Glutamatergic neuron (in vitro differentiated cells): Measurements from ENCODE around the gene PDCD1. TPM values are rescaled to one million over a fixed set of nuclear protein-coding genes. Genes with fewer than 3 reads are reported as not detected.
A peak's percentile ranks its signal among the peaks of the same experiment; 100 is the strongest.

Experiments used
- DNase-seq: peaks from one replicate; pipeline ENCODE4 v3.0.0; 2022
- H3K27ac Mint-ChIP-seq: one replicate; pipeline ENCODE4 v1.8.0; 2020; ENCODE audit warnings: mild to moderate bottlenecking, mixed read lengths, inconsistent platforms; ENCODE audit not compliant: unreplicated experiment
- H3K27me3 Mint-ChIP-seq: one replicate; pipeline ENCODE4 v1.8.0; 2020; ENCODE audit warnings: mild to moderate bottlenecking, moderate library complexity, mixed read lengths, inconsistent platforms; ENCODE audit not compliant: unreplicated experiment
- H3K36me3 Mint-ChIP-seq: one replicate; pipeline ENCODE4 v1.8.0; 2020; ENCODE audit warnings: mild to moderate bottlenecking, mixed read lengths, inconsistent platforms; ENCODE audit not compliant: unreplicated experiment
- H3K4me1 Mint-ChIP-seq: one replicate; pipeline ENCODE4 v1.8.0; 2020; ENCODE audit warnings: mild to moderate bottlenecking, low read depth, mixed read lengths, inconsistent platforms; ENCODE audit not compliant: unreplicated experiment
- H3K4me3 Mint-ChIP-seq: one replicate; pipeline ENCODE4 v1.8.0; 2020; ENCODE audit warnings: mild to moderate bottlenecking, mixed read lengths, inconsistent platforms; ENCODE audit not compliant: unreplicated experiment
- H3K9me3 Mint-ChIP-seq: one replicate; pipeline ENCODE4 v1.8.0; 2020; ENCODE audit warnings: mild to moderate bottlenecking, moderate library complexity, mixed read lengths, inconsistent platforms; ENCODE audit not compliant: unreplicated experiment
- CTCF ChIP-seq: fragments of 200-600 bp; sonication (generic); IDR thresholded peaks from one replicate; pipeline ENCODE4 v1.5.0; 2021; ENCODE audit not compliant: partially characterized antibody, unreplicated experiment
- total RNA-seq: library from RNA; stranded (reverse); fragmentation: NEBNext Ultra II Directional; extraction: Animal tissue kit (Norgen Biotek cat#: 25700); gene quantifications from one replicate; pipeline ENCODE4 v1.2.1, GENCODE V29; 2021; ENCODE audit not compliant: unreplicated experiment

The PDCD1 gene
- total RNA-seq, 1 donor from 2014 or later = not detected

- Mint-ChIP-seq H3K27me3 (peaks cover 4% of the 10 kb centered on the region), H3K9me3 (peaks cover 3% of the 10 kb centered on the region), H3K36me3 (no peaks in the 10 kb centered on the region), H3K4me1 (peaks cover 17% of the 10 kb centered on the region), H3K27ac (no peak overlapping the region), H3K4me3 (no peak overlapping the region)
- no peak for DNase-seq
- no peak for TF ChIP-seq CTCF
Observed at GRCh38 chr2:241897231-241897916, 38.7 kb upstream of the PDCD1 start.

- Mint-ChIP-seq H3K27me3 (peaks cover 4% of the 10 kb centered on the region), H3K4me3 (no peak overlapping the region), H3K4me1 (peaks cover 15% of the 10 kb centered on the region), H3K9me3 (peaks cover 3% of the 10 kb centered on the region), H3K27ac (no peak overlapping the region), H3K36me3 (no peaks in the 10 kb centered on the region)
- TF ChIP-seq CTCF = no peak
- no peak for DNase-seq
Observed at GRCh38 chr2:241896746-241897201, 38.1 kb upstream of the PDCD1 start.

DNA sequence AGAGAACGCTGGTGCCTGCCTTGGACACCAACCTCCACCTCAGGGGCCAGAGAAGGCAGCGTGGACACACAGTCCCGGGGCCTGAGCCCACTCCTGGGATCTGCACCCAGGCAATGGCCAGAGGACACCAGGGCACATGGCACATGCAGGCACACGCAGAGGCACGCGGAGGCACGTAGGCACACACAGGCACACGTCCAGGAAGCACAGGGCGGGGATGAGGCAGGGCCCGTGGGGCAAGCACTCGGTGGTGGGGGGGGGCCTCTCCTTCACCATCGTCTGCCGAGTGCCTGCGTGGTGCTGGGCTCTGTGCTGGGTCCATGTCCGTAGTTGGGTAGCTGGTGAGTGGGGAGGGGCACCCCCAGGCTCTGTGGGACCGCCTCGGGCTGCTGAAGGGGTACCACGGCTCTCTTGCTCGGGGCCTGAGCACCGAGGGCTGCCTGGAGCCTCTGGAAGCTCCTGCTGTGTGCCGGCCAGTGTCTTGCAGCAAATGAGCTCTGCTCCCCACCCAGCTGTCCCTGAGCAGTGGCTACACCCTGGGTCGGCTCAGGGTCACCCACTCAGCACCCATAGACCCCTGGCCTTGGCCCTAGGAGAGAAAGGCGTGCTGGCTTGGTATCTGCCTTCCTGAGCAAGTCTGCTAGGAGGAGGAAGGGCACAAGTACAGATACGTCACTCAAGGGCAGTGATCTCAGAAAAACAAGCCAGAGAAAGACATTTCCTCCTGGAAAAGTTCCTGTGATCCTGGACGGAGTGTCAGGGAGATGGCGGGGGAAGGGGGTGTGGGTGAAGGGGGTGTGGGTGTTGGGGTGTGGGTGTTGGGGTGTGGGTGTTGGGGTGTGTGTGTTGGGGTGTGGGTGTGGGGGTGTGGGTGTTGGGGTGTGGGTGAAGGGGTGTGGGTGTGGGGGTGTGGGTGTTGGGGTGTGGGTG is 37.3 kb upstream of the PDCD1 start:
- peak; percentile 74 for DNase-seq
- H3K4me3 Mint-ChIP-seq = no peak overlapping the region
- no peak overlapping the region for H3K27ac Mint-ChIP-seq

GRCh38 chr2:241895427-241895711 is 36.7 kb upstream of the PDCD1 start:
- no peak for DNase-seq
- H3K36me3 Mint-ChIP-seq = no peaks in the 10 kb centered on the region
- peaks cover 3% of the 10 kb centered on the region for H3K9me3 Mint-ChIP-seq
- H3K4me1 Mint-ChIP-seq = peaks cover 6% of the 10 kb centered on the region
- H3K4me3 Mint-ChIP-seq = no peak overlapping the region
- no peak for TF ChIP-seq CTCF
- no peak overlapping the region for H3K27ac Mint-ChIP-seq
- peaks cover 4% of the 10 kb centered on the region for H3K27me3 Mint-ChIP-seq

More for the DNA sequence above, 37.3 kb upstream of the PDCD1 start:
- peaks cover 9% of the 10 kb centered on the region for H3K4me1 Mint-ChIP-seq
- peaks cover 4% of the 10 kb centered on the region for H3K27me3 Mint-ChIP-seq
- peaks cover 3% of the 10 kb centered on the region for H3K9me3 Mint-ChIP-seq
- no peak for TF ChIP-seq CTCF
- no peaks in the 10 kb centered on the region for H3K36me3 Mint-ChIP-seq
